Measurements from ENCODE around the gene SRY.
"Not testable (repeated sequence)": the region's sequence is repeated elsewhere in the genome, so short reads cannot be mapped to it uniquely, and the experiment has no call there.

The SRY gene

GRCh38 chrY:2787600-2787999 lies at the start of gene SRY:
Gene SRY (minus strand): TSS chrY:2787682. CDS start chrY:2787603, 79 bp downstream.
- DNase-seq (ENCODE audit: low read depth): no peak
- H3K4me3 ChIP-seq (ENCODE audit: low read depth, low read length): no peak within 1 kb of the TSS
- TF ChIP-seq CTCF (IDR thresholded peaks at IDR 0.05; ENCODE audit: low read depth, low read length, missing control alignments): no peak

GRCh38 chrY:2837078-2837477 lies 49.6 kb upstream of the SRY start:
- DNase-seq (ENCODE audit: low read depth): no peak
- no peak overlapping the region for H3K4me3 ChIP-seq (ENCODE audit: low read depth, low read length)
- no peak for TF ChIP-seq CTCF (IDR thresholded peaks at IDR 0.05; ENCODE audit: low read depth, low read length, missing control alignments)

GRCh38 chrY:2835230-2835629 lies 47.7 kb upstream of the SRY start:
- no peak overlapping the region for H3K4me3 ChIP-seq (ENCODE audit: low read depth, low read length)
- DNase-seq (ENCODE audit: low read depth): no peak
- no peak for TF ChIP-seq CTCF (IDR thresholded peaks at IDR 0.05; ENCODE audit: low read depth, low read length, missing control alignments)

GRCh38 chrY:2828497-2828896 lies 41.0 kb upstream of the SRY start:
- DNase-seq (ENCODE audit: low read depth): no peak
- TF ChIP-seq CTCF (IDR thresholded peaks at IDR 0.05; ENCODE audit: low read depth, low read length, missing control alignments): no peak

GRCh38 chrY:2824471-2824870 lies 37.0 kb upstream of the SRY start:
- H3K4me3 ChIP-seq (ENCODE audit: low read depth, low read length): no peak overlapping the region
- TF ChIP-seq CTCF (IDR thresholded peaks at IDR 0.05; ENCODE audit: low read depth, low read length, missing control alignments): no peak
- no peak for DNase-seq (ENCODE audit: low read depth)

More at GRCh38 chrY:2828497-2828896, 41.0 kb upstream of the SRY start:
- H3K4me3 ChIP-seq (ENCODE audit: low read depth, low read length): no peak overlapping the region

GRCh38 chrY:2817146-2817896 lies 29.8 kb upstream of the SRY start:
- not testable (repeated sequence) for H3K4me3 ChIP-seq (ENCODE audit: low read depth, low read length); DNase-seq (ENCODE audit: low read depth)

- no peak overlapping the region for H3K4me3 ChIP-seq (ENCODE audit: low read depth, low read length)
- peak; percentile 31 for TF ChIP-seq CTCF (IDR thresholded peaks at IDR 0.05; ENCODE audit: low read depth, low read length, missing control alignments)
- no peak for DNase-seq (ENCODE audit: low read depth)
Measured at GRCh38 chrY:2800246-2800645, 12.8 kb upstream of the SRY start.

All from GM12864 (cell line).